ENCODE measurements around the gene RIMOC1. TPM values are rescaled to one million over a fixed set of nuclear protein-coding genes. Genes with fewer than 3 reads are reported as not detected.

The RIMOC1 gene
- total RNA-seq = 10 to 100 TPM; 19.5 to 24.5 (median 20.2) TPM

GRCh38 chr5:41903892-41904799 is at the start of gene RIMOC1:
Gene RIMOC1, plus strand, starts transcription at chr5:41904344. Its CDS starts 24 bp downstream, at chr5:41904368.
- intact Hi-C loops (cut with DNase I) = loop anchor here (2.0 kb wide), 1 partner anchor 33 kb away; the partner anchor contains the start of gene OXCT1
- TF ChIP-seq, protein P1, sequence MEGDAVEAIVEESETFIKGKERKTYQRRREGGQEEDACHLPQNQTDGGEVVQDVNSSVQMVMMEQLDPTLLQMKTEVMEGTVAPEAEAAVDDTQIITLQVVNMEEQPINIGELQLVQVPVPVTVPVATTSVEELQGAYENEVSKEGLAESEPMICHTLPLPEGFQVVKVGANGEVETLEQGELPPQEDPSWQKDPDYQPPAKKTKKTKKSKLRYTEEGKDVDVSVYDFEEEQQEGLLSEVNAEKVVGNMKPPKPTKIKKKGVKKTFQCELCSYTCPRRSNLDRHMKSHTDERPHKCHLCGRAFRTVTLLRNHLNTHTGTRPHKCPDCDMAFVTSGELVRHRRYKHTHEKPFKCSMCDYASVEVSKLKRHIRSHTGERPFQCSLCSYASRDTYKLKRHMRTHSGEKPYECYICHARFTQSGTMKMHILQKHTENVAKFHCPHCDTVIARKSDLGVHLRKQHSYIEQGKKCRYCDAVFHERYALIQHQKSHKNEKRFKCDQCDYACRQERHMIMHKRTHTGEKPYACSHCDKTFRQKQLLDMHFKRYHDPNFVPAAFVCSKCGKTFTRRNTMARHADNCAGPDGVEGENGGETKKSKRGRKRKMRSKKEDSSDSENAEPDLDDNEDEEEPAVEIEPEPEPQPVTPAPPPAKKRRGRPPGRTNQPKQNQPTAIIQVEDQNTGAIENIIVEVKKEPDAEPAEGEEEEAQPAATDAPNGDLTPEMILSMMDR (IDR thresholded peaks at IDR 0.05) = no peak
- TF ChIP-seq POLR2A (IDR thresholded peaks at IDR 0.05; ENCODE audit: low read depth) = peak; percentile 82
- peak; percentile 97 to 98 for TF ChIP-seq POLR2AphosphoS5 (IDR thresholded peaks at IDR 0.05)

DNA sequence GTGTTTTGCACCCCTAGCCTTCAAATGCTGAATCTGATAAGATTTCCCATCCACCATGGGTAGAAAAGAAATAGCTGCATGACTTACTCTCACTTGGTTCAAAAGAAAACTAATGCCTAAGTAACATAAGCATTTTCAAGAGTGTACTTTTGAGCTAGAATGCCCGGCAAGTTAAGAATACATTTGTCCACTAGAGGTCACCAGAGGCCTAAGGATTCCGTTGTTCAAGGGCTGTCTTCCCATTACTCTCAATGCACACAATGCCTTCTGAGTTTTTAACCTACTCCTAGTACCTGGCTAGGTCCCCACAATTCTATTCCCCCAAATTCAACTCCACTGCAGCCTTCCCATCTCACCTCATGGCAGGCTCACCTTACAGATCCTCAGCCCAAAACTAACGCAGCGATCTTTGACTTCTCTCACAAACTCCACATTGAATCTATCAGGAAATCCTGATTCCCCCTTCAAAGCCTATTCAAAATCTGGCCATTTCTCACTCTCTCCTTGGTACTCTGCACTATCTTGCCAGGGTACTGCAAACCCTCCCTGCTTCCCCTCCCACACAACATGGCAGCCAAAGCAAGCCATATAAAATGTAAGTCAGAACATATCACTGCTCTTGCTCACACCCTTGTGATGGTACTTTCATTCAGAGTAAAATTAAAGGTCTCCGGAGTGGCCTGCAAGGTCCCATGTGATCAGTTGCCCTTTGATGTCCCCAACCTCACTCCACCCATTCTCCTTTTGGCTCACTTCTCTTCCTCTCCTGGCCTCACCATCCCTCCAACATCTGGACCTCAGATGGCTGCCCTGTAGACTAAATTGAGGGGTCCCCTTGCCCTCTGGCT is 47.3 kb upstream of the RIMOC1 start:
- DNase-seq (ENCODE audit: extremely low spot score) = no peak
- no peak overlapping the region for H3K4me3 ChIP-seq
- no peak overlapping the region for H3K27ac ChIP-seq (replicated peaks in 1 of 4)
- H3K9me3 ChIP-seq = no peaks in the 10 kb centered on the region
- WGBS = 51% methylated on average over 5 of the region's 5 CpGs
- H3K36me3 ChIP-seq = peaks cover 33 to 82% (median 58%) of the 10 kb centered on the region in 4 donors
- H3K4me1 ChIP-seq = peaks cover 0 to 7% (median 3%) of the 10 kb centered on the region in 4 donors
- TF ChIP-seq POLR2AphosphoS5 (IDR thresholded peaks at IDR 0.05) = no peak
- TF ChIP-seq POLR2A (IDR thresholded peaks at IDR 0.05; ENCODE audit: low read depth) = no peak
- TF ChIP-seq EP300 (IDR thresholded peaks at IDR 0.05) = no peak
- TF ChIP-seq, protein P1 (IDR thresholded peaks at IDR 0.05) = peak; percentile 65 to 78 (median 76)
- no peaks in the 10 kb centered on the region for H3K27me3 ChIP-seq
- intact Hi-C loops (cut with DNase I) = loop anchor here (2.0 to 10.0 kb wide), 3 partner anchors 68 to 1038 kb away; partner anchors contain the start of gene FBXO4

More at GRCh38 chr5:41903892-41904799, at the start of gene RIMOC1:
- H3K9me3 ChIP-seq = no peaks in the 10 kb centered on the region
- peak within 1 kb of the TSS; percentile 72 to 86 (median 78) for H3K4me3 ChIP-seq
- H3K27ac ChIP-seq (replicated peaks in 1 of 4) = peak within 1 kb of the TSS; percentile 88 to 95 (median 90)
- DNase-seq (ENCODE audit: extremely low spot score) = peak; percentile 100
- peaks cover 0 to 20% (median 13%) of the 10 kb centered on the region in 4 donors for H3K36me3 ChIP-seq
- H3K4me1 ChIP-seq = peaks cover 14 to 42% (median 29%) of the 10 kb centered on the region in 4 donors
- under 1% methylated on average over 37 of the region's 55 CpGs for WGBS
- H3K27me3 ChIP-seq = no peaks in the 10 kb centered on the region

GRCh38 chr5:41857989-41858388 is 46.2 kb upstream of the RIMOC1 start:
- H3K27ac ChIP-seq (replicated peaks in 1 of 4) = no peak overlapping the region
- TF ChIP-seq EP300 (IDR thresholded peaks at IDR 0.05) = no peak
- no peak for TF ChIP-seq POLR2AphosphoS5 (IDR thresholded peaks at IDR 0.05)
- TF ChIP-seq, protein P1 (IDR thresholded peaks at IDR 0.05) = no peak
- no peak for TF ChIP-seq POLR2A (IDR thresholded peaks at IDR 0.05; ENCODE audit: low read depth)
- peaks cover 0 to 7% (median 3%) of the 10 kb centered on the region in 4 donors for H3K4me1 ChIP-seq
- no peaks in the 10 kb centered on the region for H3K27me3 ChIP-seq
- H3K36me3 ChIP-seq = peaks cover 25 to 74% (median 50%) of the 10 kb centered on the region in 4 donors
- DNase-seq (ENCODE audit: extremely low spot score) = no peak
- no peak overlapping the region for H3K4me3 ChIP-seq
- WGBS = 88% methylated on average over 1 of the region's 1 CpG
- intact Hi-C loops (cut with DNase I) = loop anchor here (2.0 to 10.0 kb wide), 3 partner anchors 67 to 1037 kb away; partner anchors contain the start of gene FBXO4
- H3K9me3 ChIP-seq = no peaks in the 10 kb centered on the region

DNA sequence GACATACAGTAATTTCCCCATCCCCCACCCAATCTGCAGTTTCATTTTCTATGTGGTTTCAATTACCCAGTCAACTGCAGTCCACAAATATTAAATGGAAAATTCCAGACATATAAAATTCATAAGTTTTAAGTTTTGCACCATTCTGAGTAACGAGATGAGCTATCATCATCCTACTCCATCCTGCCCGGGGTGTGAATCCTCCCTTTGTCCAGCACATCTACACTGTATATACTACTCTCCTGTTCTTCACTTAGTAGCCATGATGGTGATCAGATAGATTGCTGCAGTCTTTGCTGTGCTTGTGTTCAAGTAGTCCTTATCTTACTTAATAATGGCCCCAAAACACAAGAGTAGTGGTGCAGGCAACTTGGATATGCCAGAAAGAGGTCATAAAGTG is 45.3 kb upstream of the RIMOC1 start:
- H3K9me3 ChIP-seq = no peaks in the 10 kb centered on the region
- H3K27me3 ChIP-seq = no peaks in the 10 kb centered on the region
- H3K4me3 ChIP-seq = no peak overlapping the region
- no peak for DNase-seq (ENCODE audit: extremely low spot score)
- H3K4me1 ChIP-seq = peaks cover 0 to 10% (median 4%) of the 10 kb centered on the region in 4 donors
- intact Hi-C loops (cut with DNase I) = loop anchor here (10.0 kb wide), 2 partner anchors 906 to 1036 kb away; no protein-coding TSS in a partner anchor
- H3K36me3 ChIP-seq = peaks cover 16 to 65% (median 44%) of the 10 kb centered on the region in 4 donors
- TF ChIP-seq EP300 (IDR thresholded peaks at IDR 0.05) = no peak
- TF ChIP-seq, protein P1 (IDR thresholded peaks at IDR 0.05) = no peak
- H3K27ac ChIP-seq (replicated peaks in 1 of 4) = no peak overlapping the region
- 86% methylated on average over 2 of the region's 2 CpGs for WGBS

Data from esophagus muscularis mucosa (tissue), 4 donors.